Spleen (tissue), 11 donors: ENCODE data around the gene CYB561. TPM values are rescaled to one million over a fixed set of nuclear protein-coding genes. Genes with fewer than 3 reads are reported as not detected.

Experiments used
- DNase-seq: peaks from one replicate; pipeline ENCODE4 v3.0.0-alpha.2; 2020
- H3K27ac ChIP-seq, 8 donors: fragments of 200-600 bp; sonication (generic) in 7 of 8; 1 replicate in 4 of 8; 2 replicates in 4 of 8; pipeline versions ENCODE4 v1.5.0 to v1.8.0; 2016 to 2021; ENCODE audit warnings: inconsistent platforms in 4 of 8, mild to moderate bottlenecking in 4 of 8, moderate library complexity in 1 of 8
- H3K27me3 ChIP-seq, 7 donors: fragments of 200-600 bp; sonication (generic) in 6 of 7; replicated peaks in 1 of 7; 1 replicate in 4 of 7; 2 replicates in 3 of 7; pipeline versions ENCODE4 v1.5.0 to v1.8.0; 2016 to 2021; ENCODE audit warnings: inconsistent platforms in 3 of 7, mild to moderate bottlenecking in 1 of 7
- H3K36me3 ChIP-seq, 6 donors: fragments of 200-600 bp; sonication (generic) in 5 of 6; 1 replicate in 4 of 6; 2 replicates in 2 of 6; pipeline versions ENCODE4 v1.5.0 to v1.8.0; 2016 to 2021; ENCODE audit warnings: inconsistent platforms in 2 of 6
- H3K4me1 ChIP-seq, 6 donors: fragments of 200-600 bp; sonication (generic) in 5 of 6; 1 replicate in 3 of 6; 2 replicates in 3 of 6; pipeline versions ENCODE4 v1.5.0 to v1.8.0; 2016 to 2021; ENCODE audit warnings: inconsistent platforms in 3 of 6
- H3K4me3 ChIP-seq, 8 donors: fragments of 200-600 bp; sonication (generic) in 7 of 8; 1 replicate in 4 of 8; 2 replicates in 4 of 8; pipeline versions ENCODE4 v1.5.0 to v1.8.0; 2016 to 2021; ENCODE audit warnings: inconsistent platforms in 4 of 8, mild to moderate bottlenecking in 4 of 8, moderate library complexity in 2 of 8
- H3K9me3 ChIP-seq, 8 donors: fragments of 200-600 bp; sonication (generic) in 7 of 8; 1 replicate in 4 of 8; 2 replicates in 4 of 8; pipeline versions ENCODE4 v1.5.0 to v1.8.0; 2016 to 2021; ENCODE audit warnings: inconsistent platforms in 4 of 8
- POLR2A ChIP-seq, 3 donors: fragments of 450-650 bp; IDR thresholded peaks; one replicate each; pipeline ENCODE4 v1.5.1; 2017; ENCODE audit warnings: antibody characterized with exemption in 3 of 3, mild to moderate bottlenecking in 1 of 3
- POLR2AphosphoS5 ChIP-seq, 3 donors: sonication (generic); formaldehyde crosslinking; IDR thresholded peaks; one replicate each; pipeline ENCODE4 v1.5.1; 2017; ENCODE audit warnings: antibody characterized with exemption in 3 of 3
- intact Hi-C: fragments of 100-400 bp; cut with DNase I; formaldehyde crosslinking; loops from one replicate; pipeline ENCODE4 v1.15.0; 2023; ENCODE audit warnings: low total_unique reads
- polyA plus RNA-seq, 3 donors: library from polyadenylated mRNA; stranded (reverse); fragments of 200-250 nt; gene quantifications; one replicate each; pipeline ENCODE4 v1.2.1, GENCODE V29; 2013
- small RNA-seq, 4 donors: library from RNA; depleted of rRNA; stranded (forward); fragments of <200 nt; gene quantifications; one replicate each; pipeline ENCODE3, GENCODE V24; 2016
- total RNA-seq, 7 donors: library from RNA; depleted of rRNA in 3 of 7; stranded (reverse); fragments of >200 nt in 3 of 7; fragmentation: NEBNext Ultra II Directional in 4 of 7; extraction: Animal tissue kit (Norgen Biotek cat#: 25700) in 4 of 7; gene quantifications; one replicate each; pipeline versions ENCODE4 v1.1.0 to v1.2.1, GENCODE V29; 2016 to 2021
- TF ChIP-seq, protein P1 (sequence below), 11 experiments: fragments of 200-600 bp in 7 of 11; fragments of 450-650 bp in 4 of 11; sonication (generic) in 4 of 11; IDR thresholded peaks in 8 of 11; conservative IDR thresholded peaks in 3 of 11; 1 replicate in 7 of 11; 2 replicates in 4 of 11; pipeline versions ENCODE4 v1.4.0 to v1.8.0; 2016 to 2021; ENCODE audit warnings: antibody characterized with exemption in 11 of 11, inconsistent platforms in 4 of 11, mild to moderate bottlenecking in 1 of 11
- donor health status: healthy with polysubstance abuse.
- donor health status: DM: no; HTN: no; CAD: no; lungs with moderate emphysema.
- donor health status: DM: no; HTN: no; CAD: no.
- donor health status: Bipolar disorder and iron deficiency.
- donor health status: healthy.
- donor health status: DM: no; HTN: no; CAD: no.
- donor health status: DM: yes; HTN: yes; CAD: no.

The CYB561 gene
- total and polyA plus RNA-seq, 10 donors = 2.6 to 36.4 (median 12.6) TPM

DNA sequence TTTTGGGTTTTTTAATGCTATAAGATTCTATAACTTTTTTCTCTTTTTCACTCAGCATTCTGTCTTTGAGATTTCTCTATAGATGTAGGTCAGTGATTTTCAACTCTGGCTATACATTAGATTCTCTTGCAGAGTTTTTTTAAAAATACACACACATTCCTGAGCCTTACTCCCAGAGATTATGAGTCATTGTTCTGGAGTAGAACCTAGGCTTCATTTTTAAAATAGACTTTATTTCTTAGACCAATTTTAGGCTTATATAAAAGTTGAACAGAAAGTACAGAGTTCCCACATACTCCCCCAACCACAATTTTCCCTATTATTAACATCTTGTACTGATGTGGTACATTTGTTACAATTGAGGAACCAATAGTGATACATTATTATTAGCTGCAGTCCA, 63.3 kb downstream of the CYB561 start:
- intact Hi-C loops = no loop called here
- Histone ChIP-seq H3K27me3 (no peaks in the 10 kb centered on the region), H3K27ac (no peak overlapping the region), H3K9me3 (no peaks in the 10 kb centered on the region), H3K36me3 (peaks cover 0 to 20% (median 0%) of the 10 kb centered on the region in 6 donors), H3K4me3 (no peak overlapping the region), H3K4me1 (no peaks in the 10 kb centered on the region)
- no peak for DNase-seq
- no peak for TF ChIP-seq POLR2AphosphoS5 (IDR thresholded peaks at IDR 0.05)
- TF ChIP-seq, protein P1, sequence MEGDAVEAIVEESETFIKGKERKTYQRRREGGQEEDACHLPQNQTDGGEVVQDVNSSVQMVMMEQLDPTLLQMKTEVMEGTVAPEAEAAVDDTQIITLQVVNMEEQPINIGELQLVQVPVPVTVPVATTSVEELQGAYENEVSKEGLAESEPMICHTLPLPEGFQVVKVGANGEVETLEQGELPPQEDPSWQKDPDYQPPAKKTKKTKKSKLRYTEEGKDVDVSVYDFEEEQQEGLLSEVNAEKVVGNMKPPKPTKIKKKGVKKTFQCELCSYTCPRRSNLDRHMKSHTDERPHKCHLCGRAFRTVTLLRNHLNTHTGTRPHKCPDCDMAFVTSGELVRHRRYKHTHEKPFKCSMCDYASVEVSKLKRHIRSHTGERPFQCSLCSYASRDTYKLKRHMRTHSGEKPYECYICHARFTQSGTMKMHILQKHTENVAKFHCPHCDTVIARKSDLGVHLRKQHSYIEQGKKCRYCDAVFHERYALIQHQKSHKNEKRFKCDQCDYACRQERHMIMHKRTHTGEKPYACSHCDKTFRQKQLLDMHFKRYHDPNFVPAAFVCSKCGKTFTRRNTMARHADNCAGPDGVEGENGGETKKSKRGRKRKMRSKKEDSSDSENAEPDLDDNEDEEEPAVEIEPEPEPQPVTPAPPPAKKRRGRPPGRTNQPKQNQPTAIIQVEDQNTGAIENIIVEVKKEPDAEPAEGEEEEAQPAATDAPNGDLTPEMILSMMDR (IDR thresholded peaks at IDR 0.05 in 8 of 11, conservative IDR thresholded peaks at IDR 0.05 in 3 of 11) = no peak
- no peak for TF ChIP-seq POLR2A (IDR thresholded peaks at IDR 0.05)

Small RNA genes lying within 50 kb of the gene (small RNA-seq; reads per million reads assigned to genes)
- gene AC005828.6 = 0 reads per million in 4 donors

Other genes with a start within 250 kb of the CYB561 start
- 10 to 100 TPM in 4 of 7 donors, 1 to 10 TPM in 3; 6.1 to 17.3 (median 10.1) TPM for gene ACE, start 30.8 kb upstream of the CYB561 start, total RNA-seq
- gene ACE, start 30.8 kb upstream of the CYB561 start, polyA plus RNA-seq = 1 to 10 TPM in 2 of 3 donors, under 1 TPM in 1; 0.61 to 5.1 (median 1.3) TPM
- gene KCNH6, start 77.1 kb upstream of the CYB561 start, total RNA-seq = not detected
- not detected for gene KCNH6, start 77.1 kb upstream of the CYB561 start, polyA plus RNA-seq
- 10 to 100 TPM; 52.1 to 87.5 (median 73.7) TPM for gene DCAF7, start 104.2 kb upstream of the CYB561 start, total RNA-seq
- 10 to 100 TPM; 15.9 to 21.6 (median 18.4) TPM for gene DCAF7, start 104.2 kb upstream of the CYB561 start, polyA plus RNA-seq
- 10 to 100 TPM; 10.6 to 16.8 (median 14.9) TPM for gene TACO1, start 154.6 kb upstream of the CYB561 start, total RNA-seq
- 10 to 100 TPM; 14.6 to 19.1 (median 16.9) TPM for gene TACO1, start 154.6 kb upstream of the CYB561 start, polyA plus RNA-seq
- 100 to 1,000 TPM in 2 of 7 donors, 10 to 100 TPM in 5; 69.9 to 125 (median 94.9) TPM for gene MAP3K3, start 176.1 kb upstream of the CYB561 start, total RNA-seq
- gene MAP3K3, start 176.1 kb upstream of the CYB561 start, polyA plus RNA-seq = 10 to 100 TPM; 12.2 to 34.1 (median 17.3) TPM